Activated naive CD4-positive, alpha-beta T cell treated with anti-CD3 and anti-CD28 coated beads for 36 hours (primary cell): Measurements from ENCODE around the gene TKTL1. TPM values are rescaled to one million over a fixed set of nuclear protein-coding genes. Genes with fewer than 3 reads are reported as not detected.

Source experiments
- CTCF ChIA-PET: fragments of 350-600 bp; sonication (Branson Sonifier 250); formaldehyde crosslinking; loops from one replicate; lab custom pipeline; 2021; ENCODE audit warnings: antibody characterized with exemption; lab: Charles Lee
- DNase-seq: peaks from one replicate; pipeline ENCODE4 v3.0.0-alpha.2; 2020
- H3K27ac Mint-ChIP-seq: one replicate; pipeline ENCODE4 v1.8.0; 2021; ENCODE audit warnings: mild to moderate bottlenecking, mixed read lengths
- H3K27me3 Mint-ChIP-seq: one replicate; pipeline ENCODE4 v1.8.0; 2021; ENCODE audit warnings: low read depth, mixed read lengths
- H3K36me3 Mint-ChIP-seq: one replicate; pipeline ENCODE4 v1.8.0; 2021; ENCODE audit warnings: low read depth, mixed read lengths
- H3K4me1 Mint-ChIP-seq: one replicate; pipeline ENCODE4 v1.8.0; 2021; ENCODE audit warnings: low read depth, mixed read lengths
- H3K4me3 Mint-ChIP-seq: one replicate; pipeline ENCODE4 v1.8.0; 2021; ENCODE audit warnings: mild to moderate bottlenecking, moderate library complexity, mixed read lengths
- H3K9me3 Mint-ChIP-seq: one replicate; pipeline ENCODE4 v1.8.0; 2021; ENCODE audit warnings: mixed read lengths
- intact Hi-C: fragments of 100-400 bp; cut with micrococcal nuclease; formaldehyde crosslinking; loops from one replicate; pipeline ENCODE4 v1.15.1; 2023
- total RNA-seq, 2 experiments: library from RNA; stranded (reverse); gene quantifications; one replicate each; pipeline ENCODE4 v1.2.3, GENCODE V29; 2021

TKTL1 gene
- total RNA-seq, 2 experiments from 2014 or later, result not detected

DNA sequence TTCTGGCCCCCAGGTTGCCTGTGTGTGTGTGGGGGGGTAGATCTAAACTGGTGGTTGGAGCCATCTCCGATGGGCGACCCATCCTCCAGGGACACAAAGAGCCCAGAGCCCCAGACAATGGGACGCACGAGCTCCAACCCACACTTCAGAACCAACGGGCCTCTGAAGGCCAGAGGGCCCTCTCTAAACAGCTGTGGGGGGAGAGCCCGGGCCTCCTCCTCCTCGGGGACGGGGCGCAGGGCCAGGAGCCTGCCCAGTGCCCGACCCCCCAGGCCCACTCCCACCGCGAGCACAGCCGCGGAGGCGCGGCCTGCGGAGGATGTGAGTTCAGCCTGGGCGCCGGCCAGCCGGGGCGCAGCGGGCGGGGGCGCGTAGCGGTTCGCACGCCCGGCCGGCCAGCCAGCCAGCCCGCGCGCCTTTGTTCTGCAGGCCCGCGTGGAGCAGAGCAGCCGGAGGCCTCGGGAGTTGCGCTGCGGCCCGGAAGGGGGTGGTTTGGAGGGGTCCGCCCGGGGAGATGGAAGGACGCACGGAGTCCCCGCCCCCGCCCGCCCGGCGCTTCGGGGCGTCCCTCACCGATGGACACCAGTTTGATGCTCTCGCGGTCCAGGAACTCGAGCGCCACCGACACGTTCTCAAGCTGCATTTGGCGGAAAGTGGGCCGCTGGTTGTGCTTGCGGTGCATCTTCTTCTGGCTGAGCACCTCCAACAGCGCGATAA is 74.9 kb downstream of the TKTL1 start:
- peak overlapping the region; percentile 88 for H3K27ac Mint-ChIP-seq
- CTCF ChIA-PET, result no interaction called here
- no peaks in the 10 kb centered on the region for H3K9me3 Mint-ChIP-seq
- no peaks in the 10 kb centered on the region for H3K27me3 Mint-ChIP-seq
- intact Hi-C loops, result loop anchor here (1.0 to 5.0 kb wide), 6 partner anchors 44 to 443 kb away; partner anchors contain the start of genes GDI1, MECP2 and SLC10A3
- peak overlapping the region; percentile 86 for H3K4me3 Mint-ChIP-seq
- peaks cover 22% of the 10 kb centered on the region for H3K4me1 Mint-ChIP-seq
- peaks cover 8% of the 10 kb centered on the region for H3K36me3 Mint-ChIP-seq
- no peak for DNase-seq

DNA sequence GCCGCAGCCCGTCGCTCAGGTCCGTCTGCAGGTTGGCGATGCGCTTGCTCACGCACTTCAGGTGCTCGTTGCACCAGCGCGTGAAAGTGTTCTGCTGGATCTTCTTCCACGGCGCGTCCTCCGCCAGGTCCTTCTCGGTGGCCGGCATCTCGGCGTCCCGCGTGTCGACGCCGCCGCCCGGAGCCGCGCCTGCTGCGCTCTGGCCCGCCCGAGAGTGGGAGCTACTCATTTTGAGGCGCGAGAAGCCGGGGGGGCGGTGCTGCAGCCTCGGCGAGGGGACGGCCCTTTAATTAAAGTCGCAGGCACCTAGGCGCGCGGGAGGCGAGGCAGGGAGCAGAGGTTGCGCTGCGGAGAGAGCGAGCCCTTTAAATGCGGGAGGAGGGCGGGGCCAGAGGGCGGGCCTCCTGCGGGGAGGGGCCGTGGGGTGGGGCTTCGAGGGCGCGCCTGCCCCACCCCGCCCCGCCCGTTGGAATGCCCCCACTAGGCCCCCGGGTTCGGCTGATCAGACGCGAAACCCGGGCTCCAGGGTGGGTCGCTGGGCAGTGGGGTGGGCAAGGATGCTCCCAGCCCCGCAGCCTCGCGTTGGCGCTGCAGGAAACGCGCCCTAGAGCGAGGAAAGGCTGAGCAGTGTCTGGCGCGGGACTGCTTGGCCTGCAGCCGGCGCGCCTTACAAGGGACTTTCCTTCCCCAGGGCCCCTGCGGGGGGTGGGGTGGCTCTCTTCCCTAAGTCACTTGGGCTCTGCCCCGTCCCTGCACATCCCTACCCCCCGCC is 75.6 kb downstream of the TKTL1 start:
- peaks cover 22% of the 10 kb centered on the region for H3K4me1 Mint-ChIP-seq
- H3K27ac Mint-ChIP-seq, result peak overlapping the region; percentile 56
- peak overlapping the region; percentile 76 for H3K4me3 Mint-ChIP-seq
- H3K9me3 Mint-ChIP-seq, result no peaks in the 10 kb centered on the region
- peaks cover 8% of the 10 kb centered on the region for H3K36me3 Mint-ChIP-seq
- CTCF ChIA-PET, result no interaction called here
- intact Hi-C loops, result loop anchor here (1.0 to 5.0 kb wide), 6 partner anchors 44 to 444 kb away; partner anchors contain the start of genes GDI1, MECP2 and SLC10A3
- DNase-seq, result peak; percentile 95
- no peaks in the 10 kb centered on the region for H3K27me3 Mint-ChIP-seq

DNA sequence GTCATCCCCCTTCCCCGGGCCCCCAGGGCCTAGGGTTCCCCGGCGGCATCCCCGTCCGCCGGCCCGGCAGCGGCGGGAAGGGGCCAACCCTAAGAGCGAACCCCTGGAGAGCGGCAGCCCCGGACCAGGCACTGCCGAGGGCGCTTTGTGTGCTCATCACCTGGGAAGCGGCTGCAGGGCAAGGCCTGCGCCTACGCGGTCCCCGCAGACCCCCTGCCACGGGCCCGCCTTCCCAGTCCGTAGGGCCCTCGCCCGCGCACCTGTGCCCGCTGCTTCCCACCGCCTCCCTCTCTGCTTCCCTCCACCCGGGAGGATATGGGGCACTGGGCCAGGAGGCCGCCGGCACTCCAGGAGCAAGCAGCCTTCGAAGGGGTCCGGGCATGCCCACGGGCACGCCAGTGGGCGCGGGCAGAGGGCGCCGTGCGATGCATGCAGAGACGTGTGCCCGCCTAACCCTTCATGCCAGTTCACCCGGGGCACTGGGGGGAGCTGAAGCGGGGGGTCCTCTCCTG is 76.2 kb downstream of the TKTL1 start:
- H3K36me3 Mint-ChIP-seq, result peaks cover 8% of the 10 kb centered on the region
- H3K27ac Mint-ChIP-seq, result no peak overlapping the region
- CTCF ChIA-PET, result no interaction called here
- peaks cover 22% of the 10 kb centered on the region for H3K4me1 Mint-ChIP-seq
- H3K4me3 Mint-ChIP-seq, result peak overlapping the region; percentile 52
- intact Hi-C loops, result loop anchor here (1.0 to 5.0 kb wide), 6 partner anchors 45 to 445 kb away; partner anchors contain the start of genes GDI1, MECP2 and SLC10A3
- no peak for DNase-seq
- no peaks in the 10 kb centered on the region for H3K27me3 Mint-ChIP-seq
- no peaks in the 10 kb centered on the region for H3K9me3 Mint-ChIP-seq

- Mint-ChIP-seq H3K4me3 (peak overlapping the region; percentile 52), H3K27me3 (no peaks in the 10 kb centered on the region), H3K36me3 (peaks cover 8% of the 10 kb centered on the region), H3K27ac (peak overlapping the region; percentile 41), H3K4me1 (peaks cover 27% of the 10 kb centered on the region), H3K9me3 (no peaks in the 10 kb centered on the region)
- CTCF ChIA-PET, result interaction anchor here (0.6 to 2.2 kb wide), 13 partner anchors 11 to 447 kb away, joined by 3 to 11 read pairs (median 6); partner anchors contain the start of genes ARHGAP4 and SLC10A3
- intact Hi-C loops, result loop anchor here (5.0 kb wide), 1 partner anchor 275 kb away; the partner anchor contains the start of gene MECP2
- DNase-seq, result peak; percentile 34
These were observed 77.0 kb downstream of the TKTL1 start for GRCh38 chrX:154372612-154373022.

DNA sequence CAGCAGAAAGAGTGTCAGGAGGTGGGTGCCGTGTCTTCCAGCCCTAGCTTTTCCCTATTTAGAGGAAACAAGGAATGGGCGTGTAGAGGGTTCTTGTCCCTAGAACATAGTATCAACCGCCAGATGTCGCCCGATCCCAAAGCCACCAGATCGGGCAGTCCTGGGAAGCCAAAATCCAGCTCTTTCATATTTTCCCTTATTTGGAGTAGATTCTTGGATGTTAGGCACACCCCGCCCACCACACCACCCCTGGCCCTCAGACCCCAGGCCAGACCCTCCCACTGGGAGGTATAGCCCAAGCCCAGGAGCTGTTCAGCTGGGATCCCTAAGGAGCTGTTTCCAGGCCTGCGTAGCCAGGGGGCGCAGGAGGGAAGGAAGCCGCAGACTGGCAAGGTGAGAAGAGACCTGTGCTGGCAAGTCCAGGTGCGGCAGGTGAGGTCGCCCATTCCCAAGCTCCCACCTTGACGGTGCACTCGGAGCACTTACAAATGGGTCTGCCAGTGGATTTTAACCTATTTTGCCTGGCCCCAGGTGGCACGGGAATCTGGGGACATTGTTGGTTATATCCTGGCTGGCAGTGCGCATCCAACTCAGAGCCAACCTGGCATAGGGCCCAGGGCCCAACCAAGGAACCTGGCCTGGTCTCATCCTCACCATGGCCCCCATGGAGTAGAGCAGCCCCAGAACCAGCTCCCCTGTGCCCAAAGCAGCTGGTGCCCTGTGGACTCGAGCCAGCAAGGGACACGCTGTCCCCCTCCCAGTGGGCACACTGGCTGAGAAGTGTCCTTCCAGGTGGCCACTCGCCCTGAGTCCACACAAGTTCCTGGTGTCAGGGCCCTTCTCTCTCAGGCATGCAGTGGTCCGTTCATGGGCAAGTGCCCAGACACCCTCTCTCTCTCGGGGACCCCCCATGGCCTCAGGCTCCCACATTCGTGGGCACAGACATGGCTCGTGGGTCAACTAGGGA is 78.0 kb downstream of the TKTL1 start:
- intact Hi-C loops, result loop anchor here (5.0 kb wide), 1 partner anchor 276 kb away; the partner anchor contains the start of gene MECP2
- Mint-ChIP-seq H3K27me3 (no peaks in the 10 kb centered on the region), H3K4me1 (peaks cover 20% of the 10 kb centered on the region), H3K9me3 (no peaks in the 10 kb centered on the region), H3K27ac (no peak overlapping the region), H3K4me3 (peak overlapping the region; percentile 60), H3K36me3 (peaks cover 3% of the 10 kb centered on the region)
- DNase-seq, result peak; percentile 53
- CTCF ChIA-PET, result interaction anchor here (0.7 to 2.2 kb wide), 20 partner anchors 10 to 448 kb away, joined by 3 to 11 read pairs (median 4); partner anchors contain the start of genes ARHGAP4 and SLC10A3

GRCh38 chrX:154374313-154375155 is 78.9 kb downstream of the TKTL1 start, which contains the start of gene FLNA:
FLNA (minus strand) TSS chrX:154374634; CDS start chrX:154371245, 3,389 bp downstream.
- Mint-ChIP-seq H3K4me1 (peaks cover 20% of the 10 kb centered on the region), H3K9me3 (no peaks in the 10 kb centered on the region), H3K27me3 (no peaks in the 10 kb centered on the region), H3K27ac (no peak within 1 kb of the TSS), H3K4me3 (peak within 1 kb of the TSS; percentile 60), H3K36me3 (peaks cover 3% of the 10 kb centered on the region)
- CTCF ChIA-PET, result interaction anchor here (1.1 to 2.2 kb wide), 10 partner anchors 9 to 449 kb away, joined by 3 to 11 read pairs (median 6); partner anchors contain the start of genes ARHGAP4 and SLC10A3
- intact Hi-C loops, result loop anchor here (5.0 kb wide), 2 partner anchors 143 to 277 kb away; partner anchors contain the start of genes FAM3A and MECP2
- DNase-seq, result peak; percentile 23

DNA sequence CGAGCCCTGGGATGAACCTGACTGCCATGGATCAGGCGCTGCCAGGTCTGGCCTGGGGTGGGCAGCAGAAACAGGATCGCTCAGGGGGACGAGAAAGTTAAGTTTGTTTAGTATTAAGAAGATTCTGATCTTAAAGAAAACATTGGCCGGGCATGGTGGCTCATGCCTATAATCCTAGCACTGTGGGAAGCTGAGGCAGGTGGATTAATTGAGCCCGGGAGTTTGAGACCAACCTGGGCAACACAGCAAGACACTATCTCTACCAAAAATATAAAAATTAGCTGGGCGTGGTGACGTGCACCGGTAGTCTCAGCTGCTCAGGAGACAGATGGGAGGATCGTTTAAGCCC is 79.5 kb downstream of the TKTL1 start:
- H3K4me1 Mint-ChIP-seq, result peaks cover 20% of the 10 kb centered on the region
- H3K27me3 Mint-ChIP-seq, result no peaks in the 10 kb centered on the region
- intact Hi-C loops, result loop anchor here (5.0 kb wide), 1 partner anchor 142 kb away; the partner anchor contains the start of gene FAM3A
- H3K4me3 Mint-ChIP-seq, result peak overlapping the region; percentile 42
- no peak for DNase-seq
- H3K36me3 Mint-ChIP-seq, result peaks cover 3% of the 10 kb centered on the region
- CTCF ChIA-PET, result interaction anchor here (1.1 to 1.3 kb wide), 2 partner anchors 37 to 148 kb away, joined by 3 read pairs; no protein-coding TSS in a partner anchor
- H3K9me3 Mint-ChIP-seq, result no peaks in the 10 kb centered on the region
- H3K27ac Mint-ChIP-seq, result no peak overlapping the region

DNA sequence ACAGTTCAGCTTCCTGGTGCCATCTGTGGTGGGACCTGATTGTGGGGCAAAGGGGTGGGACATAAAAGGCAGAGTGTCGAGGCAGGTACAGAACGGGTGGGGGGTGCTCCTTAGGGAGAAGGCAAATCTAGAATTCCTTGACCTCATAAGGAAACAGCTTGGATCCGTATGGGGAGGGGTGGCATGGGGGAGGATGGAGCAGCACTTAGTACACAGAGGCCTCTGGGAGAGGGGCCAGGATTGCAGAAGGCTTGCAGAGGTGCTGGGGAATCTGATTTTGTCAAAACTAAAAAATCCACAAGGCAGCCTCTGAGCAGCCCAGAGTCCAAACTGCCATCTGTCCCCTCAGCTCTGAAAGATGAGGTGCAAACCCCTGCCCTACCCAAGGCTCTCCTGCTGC is 81.2 kb downstream of the TKTL1 start:
- Mint-ChIP-seq H3K9me3 (no peaks in the 10 kb centered on the region), H3K4me3 (no peak overlapping the region), H3K27ac (no peak overlapping the region), H3K4me1 (peaks cover 29% of the 10 kb centered on the region), H3K36me3 (peaks cover 6% of the 10 kb centered on the region), H3K27me3 (no peaks in the 10 kb centered on the region)
- intact Hi-C loops, result loop anchor here (5.0 kb wide), 1 partner anchor 141 kb away; the partner anchor contains the start of gene FAM3A
- DNase-seq, result no peak
- CTCF ChIA-PET, result no interaction called here

DNA sequence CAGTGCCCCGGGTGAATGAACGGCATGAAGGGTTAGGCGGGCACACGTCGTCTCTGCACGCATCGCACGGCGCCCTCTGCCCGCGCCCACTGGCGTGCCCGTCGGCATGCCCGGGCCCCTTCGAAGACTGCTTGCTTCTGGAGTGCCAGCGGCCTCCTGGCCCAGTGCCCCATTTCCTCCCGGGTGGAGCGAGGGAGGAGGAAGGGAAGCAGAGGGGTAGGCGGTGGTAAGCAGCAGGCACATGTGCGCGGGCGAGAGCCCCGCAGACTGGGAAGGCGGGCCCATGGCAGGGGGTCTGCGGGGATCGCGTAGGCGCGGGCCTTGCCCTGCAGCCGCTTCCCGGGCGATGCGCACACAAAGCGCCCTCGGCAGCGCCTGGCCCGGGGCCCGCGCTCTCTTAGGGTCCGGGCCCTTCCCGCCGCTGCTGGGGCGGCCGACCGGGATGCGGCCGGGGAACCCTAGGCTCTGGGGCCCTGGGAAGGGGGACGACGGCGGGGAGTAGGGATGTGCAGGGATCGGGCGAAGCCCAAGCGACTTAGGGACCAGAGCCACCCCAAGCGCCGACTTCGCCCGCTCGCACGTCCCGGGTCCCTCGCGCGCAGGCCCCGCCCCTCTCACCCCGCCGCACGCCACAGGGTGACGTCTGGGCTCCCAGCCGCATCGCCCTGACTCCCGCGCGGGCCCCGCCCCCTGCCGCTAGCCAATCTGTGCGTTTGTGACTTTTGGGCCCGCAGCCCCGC is 82.6 kb downstream of the TKTL1 start:
- Mint-ChIP-seq H3K27me3 (no peaks in the 10 kb centered on the region), H3K9me3 (no peaks in the 10 kb centered on the region), H3K36me3 (peaks cover 6% of the 10 kb centered on the region), H3K27ac (peak overlapping the region; percentile 86), H3K4me3 (peak overlapping the region; percentile 80), H3K4me1 (peaks cover 18% of the 10 kb centered on the region)
- peak; percentile 23 for DNase-seq
- CTCF ChIA-PET, result no interaction called here
- intact Hi-C loops, result loop anchor here (5.0 kb wide), 1 partner anchor 139 kb away; the partner anchor contains the start of gene FAM3A
